Putamen (tissue), 1 donor: ENCODE results near the gene IQSEC1.

Experiments used
- DNase-seq: peaks from one replicate; pipeline ENCODE4 v3.0.0-alpha.2; 2016; ENCODE audit warnings: low spot score

The IQSEC1 gene

DNA sequence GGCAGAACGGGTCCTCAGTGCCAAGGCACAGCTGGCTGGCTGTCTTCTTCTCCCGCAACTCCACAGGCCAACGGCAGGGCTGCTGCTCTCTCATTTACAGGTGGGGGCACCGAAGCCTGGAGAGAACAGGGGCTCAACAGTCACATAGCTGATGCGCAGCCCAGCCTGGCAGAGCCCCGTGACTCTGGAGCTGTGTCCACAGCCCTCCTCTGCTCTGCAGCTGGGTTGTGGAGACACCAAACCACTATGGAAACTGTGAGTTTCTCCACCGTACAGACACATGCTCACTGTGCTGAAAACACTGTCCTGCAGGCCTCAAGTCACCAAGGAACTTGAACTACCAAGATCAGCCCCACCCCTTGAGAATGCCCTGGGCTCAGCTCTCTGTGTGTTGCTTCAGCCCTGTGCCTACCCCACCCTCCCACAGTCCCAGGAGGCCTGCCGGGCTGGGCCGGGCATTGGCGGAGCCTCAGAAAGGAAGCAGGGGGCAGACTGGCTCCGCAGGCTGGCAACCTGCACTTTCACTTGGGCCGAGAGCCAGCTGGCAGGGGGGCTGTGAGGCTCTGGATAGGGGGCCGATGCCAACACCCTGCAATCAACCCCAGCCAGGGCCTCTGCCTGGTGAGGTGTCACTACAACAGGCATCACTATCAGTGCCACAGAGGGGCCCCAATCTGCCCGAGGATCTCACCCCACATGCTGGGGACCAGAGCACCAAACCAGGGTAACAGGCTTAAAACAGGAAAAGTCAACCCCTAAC lies 118.2 kb downstream of the IQSEC1 start:
- no peak for DNase-seq

DNA sequence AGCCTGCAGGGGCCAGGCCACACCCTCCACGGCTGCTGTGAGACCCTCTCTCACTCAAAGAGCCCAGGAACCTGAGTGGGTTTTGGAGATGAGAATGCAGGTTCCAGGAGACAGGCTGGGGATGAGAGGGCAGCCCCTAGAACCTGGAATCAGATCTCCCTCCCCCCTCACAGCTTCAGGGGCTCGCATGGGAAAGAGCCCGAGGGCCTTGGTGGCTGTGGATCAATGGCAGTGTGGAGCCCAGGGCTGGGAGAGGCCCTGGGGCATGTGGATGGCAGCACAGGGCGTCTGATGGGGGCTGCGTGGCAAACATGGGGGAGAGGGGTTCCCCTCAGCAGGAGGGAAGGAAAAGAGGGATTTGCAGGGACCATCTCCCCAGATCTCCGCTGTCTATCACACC lies 119.0 kb downstream of the IQSEC1 start:
- DNase-seq: no peak

DNA sequence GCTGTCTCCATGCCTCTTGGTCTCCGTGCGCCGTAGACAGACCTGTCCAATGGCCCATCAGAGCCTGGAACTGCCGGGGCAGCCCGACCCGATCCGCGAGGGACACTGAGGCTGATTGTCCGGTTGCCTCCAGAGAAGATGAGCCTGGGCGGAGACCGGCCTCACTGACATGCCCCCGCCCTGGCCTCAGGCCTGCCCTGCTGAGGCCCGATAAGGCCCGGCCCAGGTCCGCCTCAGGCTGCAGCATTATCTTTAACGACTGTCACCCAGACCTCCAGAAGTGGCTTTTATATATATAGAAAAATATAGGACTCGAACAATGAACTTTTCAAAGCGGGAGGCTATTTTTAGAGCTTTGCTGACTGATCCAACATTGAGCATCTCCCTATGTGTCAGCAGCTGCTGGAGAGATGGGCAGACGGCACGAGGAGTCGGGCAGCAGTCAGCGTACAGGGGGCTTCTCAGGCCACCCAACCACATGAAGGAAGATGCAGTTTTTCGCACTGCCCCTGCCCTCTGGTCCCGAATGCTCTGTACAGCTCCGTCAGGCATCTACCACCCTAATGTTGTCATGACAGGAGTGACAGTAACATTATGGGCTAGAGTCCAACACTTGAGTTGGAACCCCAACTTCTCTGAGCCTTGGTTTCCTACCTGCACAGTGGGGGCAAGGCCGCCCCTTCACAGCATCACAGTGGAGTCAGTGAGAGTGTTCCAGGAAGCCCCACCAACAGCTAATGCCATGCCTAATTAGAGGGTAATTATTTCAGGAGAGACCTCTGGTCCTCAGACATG lies 119.8 kb downstream of the IQSEC1 start:
- no peak for DNase-seq

DNA sequence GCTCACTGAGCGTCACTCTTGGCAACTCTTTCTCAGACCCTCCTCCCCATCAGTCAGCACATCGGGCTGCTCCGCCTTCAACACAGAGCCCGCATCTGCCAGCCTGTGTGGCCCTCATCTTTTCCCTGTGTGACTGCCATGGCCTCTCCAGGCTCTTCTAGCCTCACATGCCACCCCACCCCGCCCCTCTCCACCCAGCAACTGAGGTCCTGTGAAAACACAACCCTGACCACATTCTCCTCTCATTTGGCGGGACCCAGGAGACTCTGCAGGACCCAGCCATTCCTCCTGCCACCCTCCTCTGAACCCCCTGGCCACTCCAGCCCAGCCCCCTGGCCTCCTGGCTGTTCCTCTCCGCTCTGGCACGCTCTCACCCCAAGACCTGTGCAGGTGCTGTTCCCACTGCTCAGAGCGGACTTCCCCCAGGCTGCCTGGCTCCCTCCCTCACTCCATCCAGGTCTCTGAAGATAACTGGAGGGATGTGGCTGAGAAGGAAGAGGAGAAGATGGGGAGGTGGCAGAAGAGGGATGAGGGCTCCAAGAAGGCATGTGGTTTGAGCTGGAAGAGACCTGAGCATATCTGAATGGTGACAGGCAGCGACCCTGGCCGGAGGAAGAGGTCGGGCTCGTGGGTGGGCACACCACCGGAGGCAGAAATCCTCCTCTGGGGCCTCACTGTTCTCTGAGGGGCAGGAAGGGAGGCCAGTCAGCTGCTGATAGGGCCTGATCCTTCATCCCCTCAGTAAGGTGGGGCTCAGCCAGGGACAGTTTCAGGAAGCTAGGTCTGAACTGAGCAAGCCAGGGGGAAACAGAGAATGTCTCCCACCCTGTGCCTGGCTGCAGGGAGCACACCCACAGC lies 120.7 kb downstream of the IQSEC1 start:
- DNase-seq: no peak

DNA sequence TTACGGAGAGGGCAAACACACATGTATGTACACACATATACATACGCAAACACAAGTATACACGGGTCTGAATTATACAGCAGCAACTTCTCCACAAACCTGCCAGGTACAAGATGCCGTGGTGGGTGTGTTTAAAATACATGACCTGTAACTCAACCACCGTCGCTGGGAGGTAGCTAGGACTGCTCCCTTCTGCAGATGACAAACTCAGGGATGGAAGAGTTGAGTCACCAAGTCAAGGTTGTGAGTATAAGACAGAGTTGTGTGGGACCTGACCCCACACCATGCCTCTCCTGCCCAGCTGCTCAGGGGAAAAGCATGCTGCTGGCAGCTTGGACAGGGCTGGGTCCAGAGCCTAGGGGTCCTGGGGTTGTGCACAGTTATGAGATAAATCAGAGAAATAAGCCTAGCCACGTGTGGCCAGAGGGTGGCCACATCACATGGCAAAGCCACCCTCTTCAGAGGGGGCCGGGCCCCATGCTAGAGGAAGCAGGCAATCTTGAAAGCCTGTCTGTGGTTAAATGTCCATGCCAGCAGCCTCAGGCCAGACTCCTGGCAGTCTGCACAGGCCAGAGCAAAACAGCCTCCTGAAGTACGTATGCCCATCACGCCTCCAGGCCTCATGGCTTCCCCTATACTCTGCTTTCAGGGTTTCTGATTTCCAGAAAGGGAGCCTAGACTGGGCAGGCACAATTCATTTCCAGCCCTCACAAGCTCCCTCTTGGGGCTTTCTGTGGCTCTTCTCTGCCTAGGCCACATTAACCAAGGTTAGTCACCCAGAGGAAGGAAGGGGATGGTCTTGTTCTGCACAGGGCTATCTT lies 124.1 kb downstream of the IQSEC1 start:
- no peak for DNase-seq

DNA sequence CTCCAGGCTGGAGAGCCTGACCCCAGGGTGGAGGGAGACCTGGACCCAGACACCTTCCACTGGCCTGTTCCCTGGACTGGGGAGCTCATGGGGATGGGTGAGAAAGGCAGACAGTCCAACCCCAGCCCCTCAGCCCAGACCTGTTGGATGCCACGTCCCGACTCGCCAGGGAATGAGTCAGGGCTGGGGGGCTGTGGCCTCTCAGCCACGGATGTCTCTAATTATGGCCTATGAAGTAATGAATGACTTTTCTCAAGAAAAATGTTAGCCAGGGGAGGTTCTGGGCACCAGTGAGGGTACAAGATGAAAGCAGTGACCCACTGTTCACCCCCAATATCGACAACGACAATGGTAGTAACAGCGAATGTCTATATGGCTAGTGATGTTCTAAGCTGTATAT lies 124.9 kb downstream of the IQSEC1 start:
- DNase-seq: no peak

DNA sequence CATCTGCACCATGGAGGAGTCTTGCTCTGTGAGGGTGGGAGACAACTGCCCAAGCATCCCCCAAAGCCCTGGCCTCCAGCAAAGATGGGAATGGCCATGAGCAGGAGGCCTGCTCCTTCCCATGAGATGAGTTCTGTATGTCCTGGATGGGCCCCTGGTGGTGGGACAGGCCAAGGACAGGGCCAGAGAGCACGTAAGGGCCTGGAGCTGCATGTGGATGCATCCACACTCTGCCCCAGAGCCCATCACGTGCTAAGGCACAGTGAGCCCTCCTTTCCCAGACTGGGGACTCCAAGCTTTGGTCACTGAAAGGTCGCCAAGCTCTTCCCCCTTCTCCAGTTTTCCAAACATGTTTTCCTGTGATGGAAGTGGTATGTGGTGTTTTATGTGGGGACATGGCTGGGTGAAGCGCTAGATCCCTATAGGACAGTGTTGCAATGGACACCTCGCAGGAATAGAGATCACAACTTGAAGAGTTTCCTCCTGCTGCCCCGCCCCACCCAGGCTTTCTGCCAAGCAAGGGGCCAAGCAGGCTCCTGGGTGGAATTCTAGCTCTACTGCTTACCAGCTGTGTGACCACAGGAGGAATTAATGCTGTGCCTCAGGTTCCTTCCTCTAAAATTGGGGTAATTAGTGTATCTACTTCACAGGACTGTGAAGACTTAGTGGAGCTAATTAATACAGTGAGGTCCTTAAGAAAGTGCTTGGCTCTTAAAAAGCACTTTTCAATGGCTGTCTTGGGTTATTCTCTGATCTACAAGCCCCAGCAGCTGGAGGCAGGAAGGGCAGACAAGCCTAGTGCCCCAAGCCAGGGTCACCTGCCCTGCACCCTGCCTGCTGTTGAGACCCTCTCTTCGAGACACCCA lies 125.5 kb downstream of the IQSEC1 start:
- DNase-seq: no peak

DNA sequence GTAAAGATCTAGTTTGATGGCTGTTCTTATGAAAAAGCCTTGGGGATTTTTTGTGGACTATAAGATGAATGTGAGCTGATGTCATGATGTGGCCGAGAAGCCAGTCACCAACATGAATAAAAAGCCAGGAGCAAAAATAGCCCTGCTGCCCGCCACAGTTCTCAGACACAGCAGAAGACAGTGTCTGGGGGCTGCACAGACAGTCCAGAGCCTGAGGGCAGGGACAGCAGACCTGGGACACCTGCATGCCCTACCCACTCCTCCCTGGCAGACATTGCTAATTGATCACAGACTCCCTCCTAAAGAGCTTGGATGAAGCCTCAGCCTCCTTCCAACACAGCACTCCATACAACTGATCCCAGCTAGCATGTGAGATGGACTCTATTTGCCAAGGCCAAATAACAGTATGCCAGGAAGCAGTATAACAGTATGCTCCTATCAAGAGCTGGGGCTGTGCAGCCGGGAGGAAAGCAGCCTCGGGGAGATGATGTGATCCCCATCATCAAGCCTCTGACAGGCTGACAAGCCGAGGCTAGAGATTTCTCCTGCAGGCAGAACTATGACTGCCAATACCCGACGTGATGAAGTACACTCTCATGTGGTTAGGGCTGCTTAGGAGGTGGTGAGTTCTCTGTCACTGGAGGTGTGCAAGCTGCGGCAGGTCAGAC lies 126.4 kb downstream of the IQSEC1 start:
- DNase-seq: no peak

DNA sequence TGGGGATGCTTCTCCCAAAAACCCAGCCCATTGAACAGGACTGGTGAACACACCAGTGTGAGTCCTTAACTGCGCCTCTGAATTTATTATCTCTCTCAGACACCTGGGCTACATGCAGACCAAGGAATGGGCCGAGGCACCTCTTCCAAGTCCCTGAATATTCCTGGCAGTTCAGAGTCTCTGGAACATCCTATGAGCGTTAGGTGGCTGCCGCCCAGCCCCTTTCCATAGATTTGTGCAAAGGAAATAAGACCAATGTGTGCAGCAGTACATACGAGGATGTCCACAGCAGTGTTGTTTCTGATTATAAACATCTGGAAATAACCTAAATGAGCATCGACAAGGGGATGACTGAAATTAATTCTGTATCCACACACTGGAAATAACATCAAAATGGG lies 127.0 kb downstream of the IQSEC1 start:
- no peak for DNase-seq

DNA sequence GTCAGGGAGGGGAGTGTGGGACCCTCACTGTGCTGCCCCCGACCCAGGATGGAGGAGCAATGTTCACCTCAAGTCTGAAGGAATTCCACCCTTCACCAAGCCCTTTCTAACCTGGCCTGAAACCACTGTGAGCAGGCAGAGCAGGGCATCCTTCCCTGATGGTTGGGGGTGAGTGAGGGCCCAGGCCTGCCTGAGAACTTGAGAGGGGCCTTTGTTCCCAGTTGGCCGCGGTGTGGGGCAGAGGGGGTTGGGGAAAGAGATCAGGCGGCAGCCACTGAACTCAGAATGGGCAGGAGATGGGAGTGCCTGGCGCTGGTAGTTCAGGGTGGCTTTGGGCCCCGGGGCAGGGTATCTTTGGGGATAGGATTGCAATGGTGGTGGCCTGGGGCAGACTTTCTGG lies 128.4 kb downstream of the IQSEC1 start:
- DNase-seq: peak; percentile 92

DNA sequence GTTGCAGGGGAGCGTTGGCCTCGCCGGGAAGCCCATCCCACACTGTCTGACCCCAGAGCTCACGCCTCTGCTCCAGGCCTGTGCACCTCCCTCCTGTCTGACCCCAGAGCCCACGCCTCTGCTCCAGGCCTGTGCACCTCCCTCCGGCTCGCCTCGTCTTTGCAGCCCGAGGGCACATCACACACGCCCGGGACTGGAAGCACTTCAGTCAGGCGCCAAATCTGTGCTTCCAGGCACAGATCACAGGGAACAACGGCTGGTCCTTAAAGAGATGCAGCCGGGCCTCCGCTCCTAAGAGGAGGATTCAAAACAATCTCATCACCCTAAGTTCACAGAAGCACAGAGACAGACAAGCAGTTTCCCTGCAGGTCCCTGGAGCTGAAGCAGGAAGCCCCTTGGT lies 128.8 kb downstream of the IQSEC1 start:
- no peak for DNase-seq

DNA sequence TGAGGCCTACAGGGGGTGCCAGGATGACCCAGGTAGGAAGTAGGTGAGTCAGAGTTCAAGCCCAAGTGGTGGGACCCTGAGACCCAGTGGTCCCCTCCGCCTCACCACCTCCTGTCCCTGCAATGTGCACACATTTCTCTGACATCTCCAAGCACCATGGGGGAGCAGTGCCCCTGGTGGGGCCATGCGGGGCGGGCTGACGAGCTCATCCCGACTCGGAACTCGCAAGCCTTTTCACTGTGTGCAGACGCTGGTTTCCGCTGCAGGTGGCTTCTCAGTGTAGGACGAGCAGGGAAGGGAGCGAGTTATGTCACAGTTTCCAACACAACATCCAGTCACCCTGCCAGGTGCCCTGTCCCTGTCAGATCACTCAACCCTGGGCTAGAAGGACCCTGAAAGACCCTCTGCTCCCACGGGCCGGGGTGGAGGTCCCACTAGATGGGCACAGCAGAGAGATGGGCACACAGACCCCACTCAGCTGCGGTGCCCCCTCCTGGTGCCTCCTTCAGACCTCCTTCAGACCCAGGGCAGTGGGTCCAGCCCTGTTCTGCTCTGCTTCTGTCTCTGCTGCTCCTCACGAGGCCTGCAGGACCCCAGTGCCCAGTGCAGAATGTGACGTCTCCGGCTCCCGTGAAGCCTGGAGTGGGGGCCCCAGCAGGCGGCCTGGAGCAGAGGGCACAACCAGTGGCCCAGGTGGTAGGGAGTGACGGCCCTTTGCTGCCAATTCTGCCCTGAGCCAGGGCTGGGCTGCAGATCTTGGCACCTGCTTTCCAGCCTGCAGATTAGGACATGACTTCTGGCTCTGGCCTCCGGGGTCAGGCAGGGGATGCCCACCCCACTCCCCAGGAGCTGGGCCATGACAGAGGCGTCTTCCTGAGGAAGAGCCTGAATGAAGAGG lies 129.9 kb downstream of the IQSEC1 start:
- no peak for DNase-seq

DNA sequence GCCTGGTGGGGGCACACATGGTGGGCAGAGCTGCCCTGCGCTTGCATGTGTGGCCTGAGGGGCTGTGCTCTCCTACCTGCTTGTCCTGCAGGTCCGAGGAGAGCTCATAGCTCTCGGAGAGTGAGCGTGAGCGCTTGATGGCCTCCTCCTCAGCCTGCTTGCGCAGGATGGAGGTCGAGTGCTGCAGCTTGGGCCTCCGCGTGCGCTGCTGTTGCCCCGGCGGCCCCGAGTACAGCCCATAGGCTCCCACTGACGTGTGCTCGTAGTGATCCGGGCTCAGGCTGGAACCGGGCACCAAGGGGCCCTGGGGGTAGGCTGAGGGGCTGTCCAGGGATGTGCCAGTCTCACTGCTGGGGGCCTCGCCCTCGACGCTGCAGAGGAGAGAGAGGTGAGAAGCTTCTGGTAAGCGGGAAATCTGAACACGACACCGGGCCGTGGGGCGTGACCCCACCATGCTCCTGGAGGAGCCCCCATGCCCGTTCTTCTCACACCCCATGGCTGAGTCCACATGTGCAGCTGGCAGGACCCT lies 131.7 kb downstream of the IQSEC1 start:
- no peak for DNase-seq

DNA sequence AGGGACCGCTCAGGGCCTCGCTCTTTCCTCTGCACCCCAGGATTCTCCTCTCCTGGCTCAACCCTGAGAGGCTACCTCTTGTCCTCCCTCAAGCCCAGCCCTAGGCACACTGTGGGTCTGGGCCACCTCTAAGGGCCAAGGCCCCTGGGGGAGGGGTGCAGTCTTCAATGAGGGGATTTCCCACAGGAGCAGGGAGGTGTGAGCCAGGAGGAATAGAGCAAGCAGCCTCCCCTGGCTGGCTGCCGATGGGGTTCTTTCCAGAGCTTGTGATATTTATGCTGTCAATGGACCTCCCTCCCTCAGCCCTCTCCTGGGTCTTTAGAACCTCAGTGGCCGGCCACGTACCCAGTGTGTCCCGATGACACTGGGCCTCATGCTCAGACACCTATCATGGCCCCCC lies 132.4 kb downstream of the IQSEC1 start:
- no peak for DNase-seq

DNA sequence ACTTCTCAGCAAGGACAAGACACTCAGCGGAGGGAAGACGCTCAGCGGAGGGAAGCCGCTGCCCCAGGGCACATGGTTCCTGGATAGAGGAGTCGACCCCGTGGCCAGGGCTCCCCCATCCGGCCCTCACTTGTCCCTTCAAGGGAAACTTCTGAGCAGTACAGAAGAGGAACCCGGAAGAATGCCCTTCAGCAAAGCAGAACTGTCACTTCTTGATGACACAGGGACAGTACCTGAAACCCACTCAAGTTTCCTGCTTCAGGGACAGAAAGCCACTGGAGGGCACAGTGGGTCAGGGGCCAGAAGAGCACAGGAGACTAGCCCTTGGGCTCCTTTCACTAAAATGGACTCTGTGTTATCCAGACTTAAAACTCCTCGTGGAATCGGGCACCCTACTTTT lies 134.1 kb downstream of the IQSEC1 start:
- DNase-seq: no peak

DNA sequence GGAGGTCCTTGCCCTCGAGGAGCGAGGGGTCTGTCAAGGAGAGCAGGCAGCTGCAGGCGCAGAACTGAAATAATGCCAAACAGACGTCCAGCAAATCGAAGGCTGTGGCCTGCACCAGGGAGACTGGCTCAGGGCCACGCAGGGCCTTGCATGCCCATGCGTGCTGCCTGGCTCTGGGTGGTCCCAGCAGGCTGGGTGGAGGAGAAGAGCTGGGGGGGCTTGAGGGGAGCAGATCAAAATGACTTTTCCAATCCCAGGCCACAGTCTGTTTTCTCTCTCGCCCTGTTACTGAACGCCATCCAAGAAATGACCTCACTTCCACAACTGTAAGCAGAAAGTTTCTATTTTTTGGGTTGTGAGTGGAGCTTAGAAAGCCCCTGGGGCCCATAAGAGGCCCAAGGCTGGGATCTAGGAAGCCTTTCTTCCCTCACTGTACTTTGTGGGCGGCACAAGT lies 134.9 kb downstream of the IQSEC1 start:
- DNase-seq: no peak

DNA sequence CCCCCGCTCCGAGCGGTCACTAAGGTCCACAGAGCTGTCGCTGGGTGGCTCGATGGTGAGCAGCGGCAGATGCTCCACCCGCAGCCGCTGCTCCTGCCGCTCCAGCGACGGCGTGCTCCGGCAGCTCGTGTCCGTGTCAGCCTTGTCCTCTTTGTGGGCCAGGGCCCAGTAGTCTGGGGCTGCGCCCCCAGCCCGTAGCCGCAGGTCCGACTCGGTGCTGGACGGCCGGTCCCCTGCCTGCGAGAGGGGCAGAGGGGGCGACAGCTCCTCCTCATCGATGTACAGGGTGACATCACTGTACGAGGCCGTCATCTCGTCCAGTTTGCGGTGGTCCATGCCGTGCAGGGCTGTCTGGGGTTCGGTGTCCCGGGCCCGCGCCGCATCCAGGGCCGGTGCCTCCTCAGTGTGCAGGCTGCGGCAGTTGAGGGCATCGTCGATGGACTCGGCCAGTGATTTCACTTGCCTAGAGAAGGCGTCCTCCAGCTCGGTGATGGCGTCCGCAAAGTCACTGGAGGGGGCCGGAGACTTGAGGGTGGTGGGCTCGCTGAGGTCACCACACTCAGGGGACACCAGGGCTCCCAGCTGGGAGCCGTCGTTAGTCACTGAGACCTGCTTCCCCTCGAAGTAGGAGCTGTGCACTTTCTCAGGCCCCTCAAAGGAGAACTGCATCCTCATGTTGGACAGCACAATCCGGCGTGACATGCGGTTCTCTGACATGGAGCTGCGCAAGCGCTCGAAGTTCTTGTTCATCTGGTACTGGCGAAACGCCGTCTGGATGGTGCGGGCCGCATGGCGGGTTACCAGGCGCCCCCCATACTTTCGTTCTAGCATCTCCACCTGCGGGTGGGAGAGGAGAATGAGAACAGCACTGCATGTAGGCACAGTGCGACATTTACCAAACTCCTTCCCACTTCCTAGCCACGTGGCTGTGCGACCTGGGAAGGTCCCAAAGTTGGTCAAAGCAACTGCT lies 137.1 kb downstream of the IQSEC1 start:
- no peak for DNase-seq
